PC-3 (cell line): ENCODE measurements around the gene CRB1.
"Not testable (repeated sequence)": the region's sequence is repeated elsewhere in the genome, so short reads cannot be mapped to it uniquely, and the experiment has no call there.

Experiments used
- CTCF ChIP-seq: fragments of 300-600 bp; sonication (generic); conservative IDR thresholded peaks from 2 replicates; pipeline ENCODE4 v1.5.1; 2017; ENCODE audit warnings: antibody characterized with exemption, low read depth, mild to moderate bottlenecking, low read length
- EZH2 ChIP-seq: fragments of 300-600 bp; sonication (generic); IDR thresholded peaks from one replicate; pipeline ENCODE4 v1.6.1; 2017; ENCODE audit warnings: antibody characterized with exemption, mild to moderate bottlenecking, low read length; ENCODE audit not compliant: unreplicated experiment
- EZH2phosphoT487 ChIP-seq: fragments of 300-600 bp; sonication (generic); IDR thresholded peaks from 2 replicates; pipeline ENCODE4 v1.6.1; 2018; ENCODE audit warnings: mild to moderate bottlenecking, antibody characterized with exemption, low read length, borderline replicate concordance

DNA sequence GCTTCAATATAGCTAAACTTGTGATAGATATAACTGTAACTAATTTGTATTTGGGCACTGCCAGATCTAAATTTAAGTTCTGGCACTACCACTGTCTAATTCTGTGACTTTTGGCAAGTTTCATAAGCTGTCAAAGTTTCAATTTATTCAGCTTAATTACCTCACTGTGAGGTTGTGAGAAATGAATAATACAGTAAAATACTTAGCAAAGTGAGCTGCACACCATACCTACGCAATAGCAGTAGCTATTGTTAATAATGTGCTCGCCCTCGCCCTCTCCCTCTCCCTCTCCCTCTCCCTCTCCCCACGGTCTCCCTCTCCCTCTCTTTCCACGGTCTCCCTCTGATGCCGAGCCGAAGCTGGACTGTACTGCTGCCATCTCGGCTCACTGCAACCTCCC is 136.7 kb downstream of the CRB1 start:
- not testable (repeated sequence) for TF ChIP-seq CTCF, EZH2, EZH2phosphoT487
